IMR-90 (cell line): ENCODE results near the gene RPS19BP1. TPM values are rescaled to one million over a fixed set of nuclear protein-coding genes. Genes with fewer than 3 reads are reported as not detected.

Experiments used
- ATAC-seq: fragments of 200-7000 bp; cut with Tn5 transposase; 2 replicates; pipeline ENCODE4 v1.9.1; 2020; ENCODE audit warnings: low read depth, mild to moderate bottlenecking, moderate library complexity
- BruUV-seq: library from RNA; stranded (reverse); fragments of 400-500 nt; replicated peaks from 2 replicates; lab custom pipeline; 2021; lab: Mats Ljungman, UMichigan
- CTCF ChIA-PET: fragments of 300-600 bp; formaldehyde crosslinking; extraction: SDS; loops from one replicate; lab custom pipeline; 2021; ENCODE audit warnings: antibody characterized with exemption; lab: Yijun Ruan, JAX
- POLR2A ChIA-PET: fragments of 300-600 bp; sonication (Branson Sonifier 250); formaldehyde crosslinking; loops from one replicate; lab custom pipeline; 2022; ENCODE audit warnings: antibody characterized with exemption; ENCODE audit not compliant: unreplicated experiment; lab: Charles Lee
- DNase-seq: peaks from one replicate; pipeline ENCODE4 v3.0.0; 2013
- H2AFZ ChIP-seq: replicated peaks from 2 replicates; pipeline ENCODE3; 2013; ENCODE audit warnings: low read length, mild to moderate bottlenecking; ENCODE audit not compliant: poor library complexity
- H2AK5ac ChIP-seq: 2 replicates; pipeline ENCODE4 v1.6.1; 2013; ENCODE audit warnings: low read depth, low read length, inconsistent platforms
- H2AK9ac ChIP-seq: replicated peaks from 2 replicates; pipeline ENCODE3; 2013; ENCODE audit warnings: mild to moderate bottlenecking, low read depth, low read length, moderate library complexity; ENCODE audit not compliant: poor library complexity
- H2BK120ac ChIP-seq: 2 replicates; pipeline ENCODE4 v1.6.1; 2013; ENCODE audit warnings: low read depth, low read length, inconsistent platforms
- H2BK15ac ChIP-seq: 3 replicates; pipeline ENCODE4 v1.6.1; 2013; ENCODE audit warnings: low read depth, low read length, inconsistent platforms
- H2BK20ac ChIP-seq: 2 replicates; pipeline ENCODE4 v1.6.1; 2013; ENCODE audit warnings: low read depth, mild to moderate bottlenecking, inconsistent platforms, low read length, moderate library complexity
- H2BK5ac ChIP-seq: 2 replicates; pipeline ENCODE4 v1.6.1; 2013; ENCODE audit warnings: mild to moderate bottlenecking, low read depth, low read length, inconsistent platforms; ENCODE audit not compliant: poor library complexity, severe bottlenecking
- H3K14ac ChIP-seq: replicated peaks from 2 replicates; pipeline ENCODE4 v1.6.1; 2013; ENCODE audit warnings: low read depth, low read length, inconsistent platforms
- H3K18ac ChIP-seq: 2 replicates; pipeline ENCODE4 v1.6.1; 2013; ENCODE audit warnings: low read depth, low read length, control low read depth
- H3K23ac ChIP-seq: 2 replicates; pipeline ENCODE4 v1.6.1; 2013; ENCODE audit warnings: low read depth, low read length, inconsistent platforms
- H3K27ac ChIP-seq: 2 replicates; pipeline ENCODE4 v1.5.1; 2013; ENCODE audit warnings: mild to moderate bottlenecking, control low read depth, low read length; ENCODE audit not compliant: insufficient read depth
- H3K27me3 ChIP-seq: 2 replicates; pipeline ENCODE4 v1.6.1; 2013; ENCODE audit warnings: low read length; ENCODE audit not compliant: control insufficient read depth, insufficient read depth
- H3K36me3 ChIP-seq: 2 replicates; pipeline ENCODE4 v1.6.1; 2013; ENCODE audit warnings: low read length, mixed read lengths; ENCODE audit not compliant: control insufficient read depth, insufficient read depth
- H3K4ac ChIP-seq: 2 replicates; pipeline ENCODE4 v1.6.1; 2013; ENCODE audit warnings: low read depth, low read length, inconsistent platforms
- H3K4me1 ChIP-seq: 2 replicates; pipeline ENCODE4 v1.6.1; 2013; ENCODE audit warnings: low read length, mixed read lengths; ENCODE audit not compliant: control insufficient read depth, insufficient read depth
- H3K4me2 ChIP-seq: 2 replicates; pipeline ENCODE4 v1.6.1; 2013; ENCODE audit warnings: low read depth, mild to moderate bottlenecking, control low read depth, low read length, moderate library complexity
- H3K4me3 ChIP-seq: 2 replicates; pipeline ENCODE4 v1.5.1; 2013; ENCODE audit warnings: low read depth, mild to moderate bottlenecking, control low read depth, low read length, moderate library complexity; ENCODE audit not compliant: insufficient read depth
- H3K56ac ChIP-seq: 2 replicates; pipeline ENCODE4 v1.6.1; 2013; ENCODE audit warnings: low read length, inconsistent platforms; ENCODE audit not compliant: insufficient read depth; ENCODE audit errors: extremely low read depth
- H3K79me1 ChIP-seq, 2 experiments: 2 replicates each; pipeline ENCODE4 v1.6.1; 2013; ENCODE audit warnings: low read length in 2 of 2, inconsistent platforms in 1 of 2, low read depth in 1 of 2
- H3K9ac ChIP-seq: 2 replicates; pipeline ENCODE4 v1.6.1; 2013; ENCODE audit warnings: low read depth, low read length, control low read depth
- H3K9me1 ChIP-seq: 2 replicates; pipeline ENCODE4 v1.6.1; 2013; ENCODE audit warnings: low read length, inconsistent platforms; ENCODE audit not compliant: insufficient read depth
- H3K9me3 ChIP-seq: 2 replicates; pipeline ENCODE4 v1.6.1; 2013; ENCODE audit warnings: low read length; ENCODE audit not compliant: control insufficient read depth, insufficient read depth
- H4K20me1 ChIP-seq: 2 replicates; pipeline ENCODE4 v1.6.1; 2013; ENCODE audit warnings: low read length, inconsistent platforms; ENCODE audit not compliant: insufficient read depth
- H4K5ac ChIP-seq: 2 replicates; pipeline ENCODE4 v1.6.1; 2013; ENCODE audit warnings: mild to moderate bottlenecking, low read depth, low read length, control low read depth
- H4K8ac ChIP-seq, 2 experiments: 2 replicates each; pipeline ENCODE4 v1.6.1; 2013; ENCODE audit warnings: low read depth in 2 of 2, low read length in 2 of 2, control low read depth in 1 of 2, inconsistent platforms in 1 of 2
- H4K91ac ChIP-seq: 2 replicates; pipeline ENCODE4 v1.6.1; 2013; ENCODE audit warnings: low read depth, low read length, inconsistent platforms; ENCODE audit not compliant: insufficient read depth
- CEBPB ChIP-seq: IDR thresholded peaks from 2 replicates; pipeline ENCODE4 v1.6.1; 2012; ENCODE audit warnings: low read depth, low read length, improper control_type of control experiment
- CTCF ChIP-seq: conservative IDR thresholded peaks from 2 replicates; pipeline ENCODE4 v1.5.1; 2012; ENCODE audit warnings: mild to moderate bottlenecking, low read depth, low read length, improper control_type of control experiment
- ELK1 ChIP-seq: fragments of 150-350 bp; IDR thresholded peaks from 2 replicates; pipeline ENCODE4 v1.6.1; 2016; ENCODE audit warnings: low read depth, mild to moderate bottlenecking, low read length, moderate library complexity, borderline replicate concordance
- FOS ChIP-seq: fragments of 150-350 bp; IDR thresholded peaks from 2 replicates; pipeline ENCODE4 v1.6.1; 2016; ENCODE audit warnings: low read depth, low read length
- MAFK ChIP-seq: IDR thresholded peaks from 2 replicates; pipeline ENCODE4 v1.6.1; 2012; ENCODE audit warnings: low read depth, low read length, improper control_type of control experiment
- NFE2L2 ChIP-seq: fragments of 150-350 bp; IDR thresholded peaks from 2 replicates; pipeline ENCODE4 v1.6.1; 2016; ENCODE audit warnings: low read depth, mild to moderate bottlenecking, low read length
- RCOR1 ChIP-seq: IDR thresholded peaks from 2 replicates; pipeline ENCODE4 v1.6.1; 2012; ENCODE audit warnings: mild to moderate bottlenecking, low read length, improper control_type of control experiment; ENCODE audit not compliant: insufficient replicate concordance
- RFX5 ChIP-seq: IDR thresholded peaks from 2 replicates; pipeline ENCODE4 v1.8.0; 2012; ENCODE audit warnings: low read depth, mild to moderate bottlenecking, low read length, moderate library complexity
- SMC3 ChIP-seq: fragments of 150-350 bp; IDR thresholded peaks from 2 replicates; pipeline ENCODE4 v1.6.1; 2016; ENCODE audit warnings: low read depth, mild to moderate bottlenecking, antibody characterized with exemption, low read length, moderate library complexity
- USF2 ChIP-seq: fragments of 150-350 bp; IDR thresholded peaks from 2 replicates; pipeline ENCODE4 v1.6.1; 2017; ENCODE audit warnings: mild to moderate bottlenecking, antibody characterized with exemption, low read length, low read depth
- WGBS, 2 experiments: methylation state at CpG; one replicate each; pipeline versions ENCODE4 v1.1.5 to v1.1.7; 2013; ENCODE audit warnings: missing lambda C conversion rate in 2 of 2; ENCODE audit not compliant: insufficient read length in 1 of 2; ENCODE audit errors: extremely low coverage in 2 of 2; 5-methylcytosine and 5-hydroxymethylcytosine counted together
- dilution Hi-C: fragments of 300-500 bp; cut with HindIII; formaldehyde crosslinking; loops from one replicate; pipeline ENCODE4 v1.14.3; 2018; ENCODE audit warnings: low sequenced_read_pairs; ENCODE audit not compliant: unreplicated experiment
- in situ Hi-C: fragments of 300-500 bp; cut with MboI; formaldehyde crosslinking; loops from 3 replicates; pipeline ENCODE4 v1.14.3; 2019; ENCODE audit warnings: low sequenced_read_pairs, inconsistent platforms, mixed read lengths
- intact Hi-C: fragments of 100-400 bp; cut with micrococcal nuclease; formaldehyde crosslinking; loops from 2 replicates; pipeline ENCODE4 v1.10.0; 2022
- polyA plus RNA-seq, 3 experiments: library from polyadenylated mRNA; depleted of rRNA; stranded (reverse); fragments of >200 nt; gene quantifications; 2 replicates each; pipeline ENCODE4 v1.2.3, GENCODE V29; 2012; ENCODE audit warnings: low replicate concordance in 1 of 3
- total RNA-seq: library from RNA; depleted of rRNA; stranded (reverse); fragments of >200 nt; gene quantifications from 2 replicates; pipeline ENCODE4 v1.2.3, GENCODE V29; 2012

Gene RPS19BP1
- total and polyA plus RNA-seq, 2 of the 4 experiments (the other 2 are of a cell fraction): 33.0 to 95.4 TPM

GRCh38 chr22:39536711-39537110, 4.2 kb upstream of the RPS19BP1 start:
- no peak overlapping the region for H3K14ac ChIP-seq
- no peaks in the 10 kb centered on the region for H4K20me1 ChIP-seq
- H3K9ac ChIP-seq: no peak overlapping the region
- H3K4ac ChIP-seq: no peak overlapping the region
- no peak overlapping the region for H3K4me2 ChIP-seq
- no peak overlapping the region for H2BK120ac ChIP-seq
- no peaks in the 10 kb centered on the region for H3K9me1 ChIP-seq
- intact Hi-C loops (loop anchor here (10.0 kb wide), 1 partner anchor 638 kb away; the partner anchor contains the start of gene TNRC6B), in situ Hi-C loops (loop anchor here (5.0 to 10.0 kb wide), 3 partner anchors 491 to 808 kb away; partner anchors contain the start of gene ADSL), dilution Hi-C loops (no loop called here)
- no peak overlapping the region for H4K8ac ChIP-seq
- ChIA-PET POLR2A (no interaction called here), CTCF (interaction anchor here (0.6 to 4.0 kb wide), 3 partner anchors 9 to 488 kb away, joined by 4 to 29 read pairs (median 12); no protein-coding TSS in a partner anchor)
- no peak overlapping the region for H4K5ac ChIP-seq
- H2BK20ac ChIP-seq: no peak overlapping the region
- DNase-seq (no peak), ATAC-seq (no peak)
- H3K23ac ChIP-seq: no peak overlapping the region
- H4K91ac ChIP-seq: no peak overlapping the region
- peaks cover 3% of the 10 kb centered on the region for H3K4me1 ChIP-seq
- H3K4me3 ChIP-seq: no peak overlapping the region
- H2BK5ac ChIP-seq: no peak overlapping the region
- H3K18ac ChIP-seq: no peak overlapping the region
- H3K56ac ChIP-seq: no peak overlapping the region
- no TSS peak for BruUV-seq
- no peak overlapping the region for H2BK15ac ChIP-seq
- no peak overlapping the region for H2AFZ ChIP-seq
- TF ChIP-seq SMC3 (no peak), RCOR1 (no peak), ELK1 (no peak), CTCF (no peak), NFE2L2 (no peak), FOS (no peak), RFX5 (no peak), USF2 (no peak), MAFK (no peak), CEBPB (no peak)
- H2AK9ac ChIP-seq: no peak overlapping the region
- no peaks in the 10 kb centered on the region for H3K36me3 ChIP-seq
- 24% methylated on average over 6 of the region's 8 CpGs; no CpG with 5 or more reads in 1 of the 2 experiments for WGBS, 2 experiments
- H2AK5ac ChIP-seq: no peak overlapping the region
- peaks cover 5 to 8% of the 10 kb centered on the region in 2 experiments; a peak in 3 of 4 replicates for H3K79me1 ChIP-seq
- H3K27ac ChIP-seq: no peak overlapping the region
- H3K27me3 ChIP-seq: peaks cover 17% of the 10 kb centered on the region
- H3K9me3 ChIP-seq: no peaks in the 10 kb centered on the region
